Natural killer cell (primary cell): ENCODE data around the gene KCND2. TPM values are rescaled to one million over a fixed set of nuclear protein-coding genes. Genes with fewer than 3 reads are reported as not detected.

Source experiments
- ATAC-seq, 3 donors: fragments of 150-1000 bp in 2 of 3; fragments of 200-7000 bp in 1 of 3; cut with Tn5 transposase; 1 replicate in 1 of 3; 2 replicates in 2 of 3; pipeline ENCODE4 v1.10.0; 2021; ENCODE audit warnings: mild to moderate bottlenecking in 2 of 3, moderate library complexity in 2 of 3
- DNase-seq, 2 donors: peaks; one replicate each; pipeline versions ENCODE4 v3.0.0 to v3.0.0-alpha.2; 2013 to 2021; ENCODE audit warnings: mixed read lengths in 1 of 2
- H3K27ac ChIP-seq: one replicate; pipeline ENCODE4 v1.5.1; 2013; ENCODE audit warnings: mild to moderate bottlenecking, low read length
- H3K27me3 ChIP-seq: one replicate; pipeline ENCODE4 v1.6.1; 2013; ENCODE audit warnings: low read length; ENCODE audit not compliant: control insufficient read depth, insufficient read depth
- H3K36me3 ChIP-seq: one replicate; pipeline ENCODE4 v1.6.1; 2013; ENCODE audit warnings: low read length; ENCODE audit not compliant: control insufficient read depth, insufficient read depth
- H3K4me1 ChIP-seq: one replicate; pipeline ENCODE4 v1.6.1; 2013; ENCODE audit warnings: low read length; ENCODE audit not compliant: control insufficient read depth, insufficient read depth
- H3K4me3 ChIP-seq: one replicate; pipeline ENCODE4 v1.5.1; 2013; ENCODE audit warnings: low read length
- H3K9me3 ChIP-seq: one replicate; pipeline ENCODE4 v1.6.1; 2013; ENCODE audit warnings: low read length; ENCODE audit not compliant: control insufficient read depth, insufficient read depth
- H3K27ac Mint-ChIP-seq, 2 donors: one replicate each; pipeline ENCODE4 v1.8.0; 2022; ENCODE audit warnings: mild to moderate bottlenecking in 2 of 2, mixed read lengths in 2 of 2, moderate library complexity in 1 of 2
- H3K27me3 Mint-ChIP-seq, 2 donors: one replicate each; pipeline ENCODE4 v1.8.0; 2022; ENCODE audit warnings: low read depth in 2 of 2, mixed read lengths in 2 of 2
- H3K36me3 Mint-ChIP-seq: one replicate; pipeline ENCODE4 v1.8.0; 2022; ENCODE audit warnings: mixed read lengths
- H3K4me1 Mint-ChIP-seq, 2 donors: one replicate each; pipeline ENCODE4 v1.8.0; 2022; ENCODE audit warnings: mixed read lengths in 2 of 2
- H3K4me3 Mint-ChIP-seq: one replicate; pipeline ENCODE4 v1.8.0; 2022; ENCODE audit warnings: mild to moderate bottlenecking, moderate library complexity, mixed read lengths
- H3K9me3 Mint-ChIP-seq, 2 donors: one replicate each; pipeline ENCODE4 v1.8.0; 2022; ENCODE audit warnings: mixed read lengths in 2 of 2
- CTCF ChIP-seq: fragments of 200-600 bp; IDR thresholded peaks from one replicate; pipeline ENCODE4 v1.8.0; 2022; ENCODE audit warnings: antibody characterized with exemption
- WGBS: methylation state at CpG from one replicate; pipeline ENCODE4 v1.1.7; 2013; ENCODE audit warnings: missing lambda C conversion rate; ENCODE audit not compliant: insufficient coverage; 5-methylcytosine and 5-hydroxymethylcytosine counted together
- intact Hi-C: fragments of 100-400 bp; cut with micrococcal nuclease; formaldehyde crosslinking; loops from one replicate; pipeline ENCODE4 v1.14.2; 2022
- total RNA-seq, 4 donors: library from RNA; stranded (reverse); fragments of 120-200 nt in 1 of 4; gene quantifications; one replicate each; pipeline versions ENCODE4 v1.2.3 to v1.2.4, GENCODE V29; 2013 to 2022

KCND2 gene
- total RNA-seq, 3 donors from 2014 or later (not counting 1 experiment from before 2014, with no cell fraction given): not detected

- ATAC-seq (no peak), DNase-seq (no peak)
- Mint-ChIP-seq H3K27me3 (peaks cover 0 to 7% of the 10 kb centered on the region in 2 donors), H3K36me3 (no peaks in the 10 kb centered on the region), H3K4me3 (no peak overlapping the region), H3K9me3 (no peaks in the 10 kb centered on the region), H3K27ac (no peak overlapping the region), H3K4me1 (no peaks in the 10 kb centered on the region)
- Histone ChIP-seq H3K36me3 (no peaks in the 10 kb centered on the region), H3K27ac (no peak overlapping the region), H3K4me1 (no peaks in the 10 kb centered on the region), H3K27me3 (no peaks in the 10 kb centered on the region), H3K4me3 (no peak overlapping the region), H3K9me3 (no peaks in the 10 kb centered on the region)
- intact Hi-C loops: no loop called here
- TF ChIP-seq CTCF: no peak
- 96% methylated on average over 2 of the region's 3 CpGs for WGBS
Observed at GRCh38 chr7:120793213-120793936, 520.4 kb downstream of the KCND2 start.

- H3K27me3 Mint-ChIP-seq: peaks cover 0 to 7% of the 10 kb centered on the region in 2 donors
- H3K4me1 Mint-ChIP-seq: no peaks in the 10 kb centered on the region
- H3K9me3 Mint-ChIP-seq: no peaks in the 10 kb centered on the region
- Histone ChIP-seq H3K36me3 (no peaks in the 10 kb centered on the region), H3K27ac (no peak overlapping the region), H3K4me1 (no peaks in the 10 kb centered on the region), H3K4me3 (no peak overlapping the region), H3K9me3 (no peaks in the 10 kb centered on the region), H3K27me3 (no peaks in the 10 kb centered on the region)
- no peaks in the 10 kb centered on the region for H3K36me3 Mint-ChIP-seq
- DNase-seq: no peak
- no peak for ATAC-seq
- H3K4me3 Mint-ChIP-seq: no peak overlapping the region
- no peak overlapping the region for H3K27ac Mint-ChIP-seq
- 88% methylated on average over 3 of the region's 4 CpGs for WGBS
- intact Hi-C loops: no loop called here
- no peak for TF ChIP-seq CTCF
Observed at GRCh38 chr7:120794106-120794729, 521.2 kb downstream of the KCND2 start.

GRCh38 chr7:120797026-120797645 is 524.2 kb downstream of the KCND2 start:
- Histone ChIP-seq H3K4me1 (no peaks in the 10 kb centered on the region), H3K9me3 (no peaks in the 10 kb centered on the region), H3K4me3 (no peak overlapping the region), H3K27ac (no peak overlapping the region), H3K27me3 (no peaks in the 10 kb centered on the region), H3K36me3 (no peaks in the 10 kb centered on the region)
- 98% methylated on average over 7 of the region's 7 CpGs for WGBS
- H3K27me3 Mint-ChIP-seq: no peaks in the 10 kb centered on the region
- H3K4me3 Mint-ChIP-seq: no peak overlapping the region
- DNase-seq: no peak
- H3K27ac Mint-ChIP-seq: no peak overlapping the region
- H3K9me3 Mint-ChIP-seq: no peaks in the 10 kb centered on the region
- intact Hi-C loops: no loop called here
- H3K4me1 Mint-ChIP-seq: no peaks in the 10 kb centered on the region
- H3K36me3 Mint-ChIP-seq: no peaks in the 10 kb centered on the region
- TF ChIP-seq CTCF: no peak
- no peak for ATAC-seq
